Stomach (tissue), 4 donors: ENCODE data around the gene NLRC5.

Experiments used
- POLR2A ChIP-seq, 4 donors: fragments of 450-650 bp; IDR thresholded peaks; one replicate each; pipeline ENCODE4 v1.6.1; 2016; ENCODE audit warnings: antibody characterized with exemption in 4 of 4, control low read depth in 2 of 4, mild to moderate bottlenecking in 1 of 4, moderate library complexity in 1 of 4
- POLR2AphosphoS5 ChIP-seq, 3 donors: sonication (generic); formaldehyde crosslinking; IDR thresholded peaks; one replicate each; pipeline ENCODE4 v1.6.1; 2016; ENCODE audit warnings: antibody characterized with exemption in 3 of 3
- TF ChIP-seq, protein P1 (sequence below), 7 experiments: fragments of 450-650 bp in 4 of 7; fragments of 200-600 bp in 3 of 7; sonication (generic) in 3 of 7; IDR thresholded peaks; one replicate each; pipeline ENCODE4 v1.5.1; 2016 to 2019; ENCODE audit warnings: antibody characterized with exemption in 7 of 7, control low read depth in 2 of 7, mild to moderate bottlenecking in 1 of 7

DNA sequence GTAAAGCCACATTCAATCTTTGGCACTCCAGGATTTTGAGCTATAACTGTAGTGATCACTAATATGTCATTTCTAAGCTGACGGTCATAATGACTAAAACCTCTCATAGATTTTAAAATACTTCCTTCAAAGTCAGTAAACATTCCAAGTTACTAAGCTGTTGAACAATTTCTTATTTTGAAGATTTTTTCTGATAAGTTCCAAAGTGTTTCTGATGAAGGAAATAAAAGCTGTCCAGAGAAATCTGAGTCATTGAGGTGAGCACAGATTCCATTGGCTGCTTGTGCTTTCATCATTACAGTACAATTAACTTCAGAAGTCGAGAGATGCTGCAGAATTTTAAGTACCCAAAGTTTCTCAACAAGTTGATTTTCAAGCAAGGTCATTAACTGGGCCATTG lies 23.9 kb downstream of the NLRC5 start:
- TF ChIP-seq, protein P1, sequence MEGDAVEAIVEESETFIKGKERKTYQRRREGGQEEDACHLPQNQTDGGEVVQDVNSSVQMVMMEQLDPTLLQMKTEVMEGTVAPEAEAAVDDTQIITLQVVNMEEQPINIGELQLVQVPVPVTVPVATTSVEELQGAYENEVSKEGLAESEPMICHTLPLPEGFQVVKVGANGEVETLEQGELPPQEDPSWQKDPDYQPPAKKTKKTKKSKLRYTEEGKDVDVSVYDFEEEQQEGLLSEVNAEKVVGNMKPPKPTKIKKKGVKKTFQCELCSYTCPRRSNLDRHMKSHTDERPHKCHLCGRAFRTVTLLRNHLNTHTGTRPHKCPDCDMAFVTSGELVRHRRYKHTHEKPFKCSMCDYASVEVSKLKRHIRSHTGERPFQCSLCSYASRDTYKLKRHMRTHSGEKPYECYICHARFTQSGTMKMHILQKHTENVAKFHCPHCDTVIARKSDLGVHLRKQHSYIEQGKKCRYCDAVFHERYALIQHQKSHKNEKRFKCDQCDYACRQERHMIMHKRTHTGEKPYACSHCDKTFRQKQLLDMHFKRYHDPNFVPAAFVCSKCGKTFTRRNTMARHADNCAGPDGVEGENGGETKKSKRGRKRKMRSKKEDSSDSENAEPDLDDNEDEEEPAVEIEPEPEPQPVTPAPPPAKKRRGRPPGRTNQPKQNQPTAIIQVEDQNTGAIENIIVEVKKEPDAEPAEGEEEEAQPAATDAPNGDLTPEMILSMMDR (IDR thresholded peaks at IDR 0.05) = no peak
- TF ChIP-seq POLR2A (IDR thresholded peaks at IDR 0.05) (no peak), POLR2AphosphoS5 (IDR thresholded peaks at IDR 0.05) (no peak)
